ENCODE measurements around the gene TMEM33. TPM values are rescaled to one million over a fixed set of nuclear protein-coding genes. Genes with fewer than 3 reads are reported as not detected.

TMEM33 gene
- total and polyA plus RNA-seq, 2 of the 8 experiments (the other 6 are each of a cell fraction or from before 2014, with no cell fraction given) = 72.5 to 94.4 TPM

- no peak overlapping the region for H2BK5ac ChIP-seq (ENCODE audit: low read depth, low read length)
- H3K4me2 ChIP-seq (ENCODE audit: insufficient read depth in 1 of 2, low read depth in 2 of 2, low read length in 2 of 2) = peak overlapping the region; percentile 86 to 90; a peak in 3 of 4 replicates
- FAIRE-seq = no peak
- no peak overlapping the region for H2AFZ ChIP-seq (ENCODE audit: low read length)
- peaks cover 3 to 54% of the 10 kb centered on the region in 2 experiments for H3K79me2 ChIP-seq (ENCODE audit: control insufficient read depth in 1 of 2, insufficient read depth in 2 of 2, low read length in 2 of 2)
- TF ChIP-seq POLR2A (IDR thresholded peaks at IDR 0.05; ENCODE audit: control extremely low read depth in 1 of 2, low read depth in 2 of 2, low read length in 2 of 2) (0 out of 3 replicates have a peak, but pooled peaks of 1 of the 2 experiments have one; percentile 17), ZNF274 (IDR thresholded peaks at IDR 0.05; ENCODE audit: borderline replicate concordance, extremely low read depth, low read length) (no peak)
- peaks cover 3% of the 10 kb centered on the region; the same call in 1 of the 2 replicates for H3K79me1 ChIP-seq (ENCODE audit: low read depth, low read length)
- H3K23me2 ChIP-seq (ENCODE audit: low read depth, low read length) = peaks cover 9% of the 10 kb centered on the region
- no peak overlapping the region for H3K27ac ChIP-seq (ENCODE audit: low read depth, low read length)
- H4K91ac ChIP-seq (replicated peaks; ENCODE audit: insufficient read length, low read length) = no peak overlapping the region
- ChIA-PET CTCF (ENCODE audit: partially characterized antibody) (interaction anchor here (1.0 to 1.5 kb wide), 4 partner anchors 16 to 286 kb away, joined by 3 to 4 read pairs (median 3); no protein-coding TSS in a partner anchor), POLR2A (ENCODE audit: partially characterized antibody) (interaction anchor here (1.6 kb wide), 1 partner anchor 159 kb away, joined by 4 read pairs; no protein-coding TSS in a partner anchor)
- WGBS, 2 experiments (ENCODE audit: extremely low coverage in 1 of 2, insufficient coverage in 1 of 2, insufficient read length in 1 of 2, insufficient replicate concordance in 2 of 2, low coverage in 1 of 2, low lambda C conversion rate in 2 of 2, missing lambda C conversion rate in 1 of 2) = 91% methylated on average over 10 of the region's 10 CpGs; no CpG with 5 or more reads in 1 of the 2 experiments
- no peak overlapping the region for H2BK120ac ChIP-seq (replicated peaks; ENCODE audit: low read depth, low read length)
- no peak overlapping the region for H4K5ac ChIP-seq (ENCODE audit: insufficient read length, low read depth, low read length)
- H3K9ac ChIP-seq (replicated peaks in 1 of 4; ENCODE audit: extremely low read depth in 1 of 4, low read depth in 3 of 4, low read length in 3 of 4) = no peak overlapping the region
- H4K8ac ChIP-seq (ENCODE audit: extremely low read depth, insufficient read depth, low read length) = no peak overlapping the region
- no peaks in the 10 kb centered on the region for H3K9me3 ChIP-seq (ENCODE audit: insufficient read depth in 2 of 2, low read depth in 1 of 2, low read length in 1 of 2)
- no peak overlapping the region for H2BK12ac ChIP-seq (ENCODE audit: low read depth, low read length)
- no peak overlapping the region for H3K18ac ChIP-seq (ENCODE audit: extremely low read depth, low read length)
- no peaks in the 10 kb centered on the region for H3K27me3 ChIP-seq (replicated peaks in 1 of 4; ENCODE audit: control insufficient read depth in 3 of 4, extremely low read depth in 1 of 4, insufficient read depth in 3 of 4, low read length in 3 of 4)
- H3K4me1 ChIP-seq (replicated peaks in 1 of 4; ENCODE audit: control insufficient read depth in 3 of 4, insufficient read depth in 4 of 4, low read length in 3 of 4) = peaks cover 2 to 6% (median 3%) of the 10 kb centered on the region in 4 experiments; a peak in 5 of 7 replicates
- DNase-seq (ENCODE audit: low read depth in 1 of 2, low spot score in 2 of 2) = no peak
- no peaks in the 10 kb centered on the region for H4K20me1 ChIP-seq (replicated peaks in 1 of 2; ENCODE audit: control insufficient read depth in 1 of 2, insufficient read depth in 2 of 2, low read length in 2 of 2)
- no peak overlapping the region for H3K14ac ChIP-seq (ENCODE audit: insufficient read length)
- no peak overlapping the region for H2BK15ac ChIP-seq (ENCODE audit: low read length)
- peak overlapping the region; percentile 64 to 96 (median 95); a peak in 5 of 8 replicates for H3K4me3 ChIP-seq (ENCODE audit: extremely low read depth in 1 of 4, insufficient read depth in 2 of 4, low read depth in 3 of 4, low read length in 4 of 4)
- no peaks in the 10 kb centered on the region for H3K36me3 ChIP-seq (ENCODE audit: control insufficient read depth in 2 of 4, insufficient read depth in 4 of 4, low read length in 3 of 4)
- H2BK20ac ChIP-seq (ENCODE audit: low read length) = no peak overlapping the region
- no peak overlapping the region for H3K23ac ChIP-seq (ENCODE audit: insufficient read length)
- no peak overlapping the region for H3K56ac ChIP-seq (replicated peaks; ENCODE audit: insufficient read length, low read depth, low read length)
- H2AK5ac ChIP-seq (ENCODE audit: low read depth, low read length) = no peak overlapping the region
- H3K4ac ChIP-seq (replicated peaks; ENCODE audit: insufficient read length, low read depth, low read length) = no peak overlapping the region
Observed at GRCh38 chr4:41991916-41992767, 56.9 kb downstream of the TMEM33 start.

All from H1 (cell line).